Subcutaneous abdominal adipose tissue (tissue), 5 donors: ENCODE measurements around the gene ABCA4.

Experiments
- H3K27ac ChIP-seq: one replicate; pipeline ENCODE4 v1.7.0; 2013; ENCODE audit warnings: low read depth, mild to moderate bottlenecking, inconsistent platforms, low read length, moderate library complexity
- H3K27me3 ChIP-seq, 5 donors: one replicate each; pipeline ENCODE4 v1.7.0; 2013; ENCODE audit warnings: low read length in 5 of 5, inconsistent platforms in 1 of 5; ENCODE audit not compliant: control insufficient read depth in 5 of 5, insufficient read depth in 4 of 5
- H3K36me3 ChIP-seq, 5 donors: one replicate each; pipeline ENCODE4 v1.7.0; 2013; ENCODE audit warnings: low read length in 5 of 5; ENCODE audit not compliant: control insufficient read depth in 5 of 5, insufficient read depth in 5 of 5
- H3K4me1 ChIP-seq, 5 donors: one replicate each; pipeline ENCODE4 v1.7.0; 2013; ENCODE audit warnings: low read length in 5 of 5, mild to moderate bottlenecking in 3 of 5, moderate library complexity in 1 of 5; ENCODE audit not compliant: control insufficient read depth in 5 of 5, insufficient read depth in 5 of 5
- H3K4me3 ChIP-seq, 5 donors: one replicate each; pipeline ENCODE4 v1.7.0; 2013; ENCODE audit warnings: low read length in 5 of 5, low read depth in 1 of 5
- H3K9ac ChIP-seq, 5 donors: one replicate each; pipeline ENCODE4 v1.7.0; 2013; ENCODE audit warnings: low read length in 5 of 5, mild to moderate bottlenecking in 4 of 5, moderate library complexity in 3 of 5
- H3K9me3 ChIP-seq, 5 donors: one replicate each; pipeline ENCODE4 v1.7.0; 2013; ENCODE audit warnings: low read length in 5 of 5; ENCODE audit not compliant: control insufficient read depth in 5 of 5
- donor health status: healthy.
- donor health status: healthy.
- donor health status: healthy.
- donor health status: healthy.
- donor health status: healthy.

ABCA4 gene

DNA sequence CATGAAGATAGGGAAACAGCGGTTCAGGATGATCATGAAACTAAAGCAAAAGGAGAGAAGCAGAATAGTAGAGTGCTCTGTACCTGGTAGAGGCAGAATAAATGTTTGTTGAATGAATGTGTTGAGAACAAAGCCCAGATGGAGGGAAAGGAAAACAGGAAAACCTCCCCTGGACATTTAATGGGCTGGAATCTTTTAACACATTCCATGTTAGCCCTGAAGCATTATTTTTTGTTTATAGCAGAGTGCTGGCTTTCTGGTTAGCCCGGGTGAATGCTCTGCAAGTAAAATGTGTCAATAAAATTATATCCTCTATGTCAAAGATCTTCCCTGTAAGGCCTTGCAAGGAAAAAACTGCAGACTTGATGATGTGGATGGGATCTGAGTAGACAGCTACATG is 60.2 kb downstream of the ABCA4 start:
- H3K27me3 ChIP-seq = no peaks in the 10 kb centered on the region
- no peaks in the 10 kb centered on the region for H3K36me3 ChIP-seq
- H3K4me3 ChIP-seq = no peak overlapping the region
- H3K9ac ChIP-seq = no peak overlapping the region
- H3K4me1 ChIP-seq = peaks cover 11 to 51% (median 35%) of the 10 kb centered on the region in 5 donors
- no peaks in the 10 kb centered on the region for H3K9me3 ChIP-seq
- H3K27ac ChIP-seq = no peak overlapping the region

DNA sequence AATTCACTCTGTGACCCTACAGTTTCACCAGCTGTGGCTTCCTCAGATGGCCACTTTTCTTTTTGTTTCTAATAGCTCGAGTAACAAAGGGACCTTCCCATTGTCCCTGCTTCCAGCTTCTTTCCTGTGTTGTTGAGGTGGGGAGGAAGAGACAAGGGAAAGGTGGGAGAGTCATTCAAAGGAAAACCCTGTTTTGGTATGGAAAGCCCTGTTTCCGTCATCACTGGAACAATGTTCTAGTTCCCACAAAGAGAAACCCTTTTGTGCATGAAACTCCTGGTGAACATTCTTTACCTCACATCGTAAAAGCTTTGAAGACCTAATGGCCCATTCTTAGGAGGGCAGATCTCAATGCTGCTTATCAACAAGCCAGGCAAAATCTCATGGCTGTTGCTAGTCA is 62.2 kb downstream of the ABCA4 start:
- H3K9ac ChIP-seq = no peak overlapping the region
- peaks cover 11 to 39% (median 27%) of the 10 kb centered on the region in 5 donors for H3K4me1 ChIP-seq
- no peaks in the 10 kb centered on the region for H3K36me3 ChIP-seq
- H3K9me3 ChIP-seq = no peaks in the 10 kb centered on the region
- H3K27me3 ChIP-seq = peaks cover 0 to 1% (median 0%) of the 10 kb centered on the region in 5 donors
- no peak overlapping the region for H3K4me3 ChIP-seq
- peak overlapping the region; percentile 47 for H3K27ac ChIP-seq

DNA sequence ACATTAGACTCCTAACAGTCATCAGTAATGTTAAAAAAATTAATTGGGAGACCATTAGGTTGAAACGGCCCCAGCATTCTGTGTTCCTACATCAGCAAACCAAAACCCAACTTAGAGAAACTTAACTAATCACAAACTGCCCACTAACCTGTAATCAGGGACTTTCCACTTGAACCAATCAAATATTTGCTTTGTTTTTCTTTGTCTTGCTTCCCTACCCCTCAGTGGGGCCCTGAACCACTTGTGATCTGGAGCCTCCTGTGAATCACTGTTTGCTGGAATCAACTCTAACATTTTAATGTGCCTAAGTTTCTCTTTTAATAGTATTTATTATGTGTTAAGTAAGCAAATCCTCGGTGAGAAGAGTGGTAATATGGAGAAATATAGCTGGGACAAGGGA is 64.0 kb downstream of the ABCA4 start:
- Histone ChIP-seq H3K27ac (no peak overlapping the region), H3K4me1 (peaks cover 3 to 26% (median 11%) of the 10 kb centered on the region in 5 donors), H3K9me3 (no peaks in the 10 kb centered on the region), H3K4me3 (no peak overlapping the region), H3K36me3 (no peaks in the 10 kb centered on the region), H3K27me3 (peaks cover 0 to 5% (median 0%) of the 10 kb centered on the region in 5 donors), H3K9ac (no peak overlapping the region)

DNA sequence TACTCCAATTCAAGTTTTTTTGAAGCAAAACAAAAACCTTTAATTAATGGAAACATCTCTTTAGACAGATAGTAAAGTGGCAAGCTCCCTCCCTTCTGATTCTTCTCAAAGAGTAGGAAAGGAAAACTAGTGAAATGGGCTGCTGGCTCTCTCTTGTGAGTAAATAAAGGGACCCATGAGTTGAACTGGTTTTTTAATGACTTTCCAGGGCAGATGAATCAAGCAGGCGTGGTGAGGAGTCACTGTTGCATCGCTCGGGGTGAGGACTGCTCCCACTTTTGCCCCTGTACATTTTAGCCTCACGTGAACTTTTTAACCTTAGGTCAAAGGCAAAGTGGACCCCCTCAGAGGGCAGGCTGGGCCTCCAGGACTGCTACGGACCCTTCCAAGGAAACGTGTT is 64.8 kb downstream of the ABCA4 start:
- Histone ChIP-seq H3K9ac (no peak overlapping the region), H3K9me3 (no peaks in the 10 kb centered on the region), H3K36me3 (no peaks in the 10 kb centered on the region), H3K4me1 (peaks cover 0 to 17% (median 3%) of the 10 kb centered on the region in 5 donors), H3K27ac (no peak overlapping the region), H3K27me3 (peaks cover 0 to 5% (median 0%) of the 10 kb centered on the region in 5 donors), H3K4me3 (no peak overlapping the region)

DNA sequence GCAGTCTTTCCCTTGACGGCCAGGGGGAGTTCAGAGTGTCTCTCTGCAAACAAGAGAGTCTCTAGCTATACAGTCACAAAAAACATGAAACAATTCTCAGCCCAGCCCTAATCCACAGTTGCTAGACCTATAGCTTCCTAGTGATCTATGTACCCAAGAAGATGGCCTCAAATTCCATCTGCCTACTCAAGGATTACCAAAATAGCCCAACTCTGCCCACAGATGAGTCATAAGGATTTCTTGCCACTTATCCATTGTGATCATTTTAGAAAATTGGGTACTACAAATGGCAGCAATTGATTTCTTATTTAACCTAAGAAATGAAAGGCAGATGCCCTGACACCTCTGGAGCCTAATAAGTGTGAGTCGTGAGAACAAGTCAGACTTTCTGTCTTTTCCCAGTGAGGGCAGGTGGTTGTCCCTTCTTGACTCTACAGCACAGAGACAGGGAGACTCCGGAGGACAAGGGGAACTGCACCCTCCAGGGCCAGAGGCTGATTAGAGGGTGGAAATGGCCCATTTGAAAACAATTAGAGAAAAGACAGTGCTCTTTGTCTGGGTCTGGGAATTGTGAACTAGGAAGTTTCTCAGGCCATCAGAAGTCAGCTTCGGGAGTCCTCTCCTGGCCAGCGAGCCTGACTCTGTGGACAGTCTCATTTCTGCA is 65.4 kb downstream of the ABCA4 start:
- no peak overlapping the region for H3K27ac ChIP-seq
- H3K36me3 ChIP-seq = no peaks in the 10 kb centered on the region
- H3K4me1 ChIP-seq = peaks cover 0 to 18% (median 0%) of the 10 kb centered on the region in 5 donors
- H3K27me3 ChIP-seq = peaks cover 0 to 5% (median 0%) of the 10 kb centered on the region in 5 donors
- no peak overlapping the region for H3K4me3 ChIP-seq
- H3K9ac ChIP-seq = no peak overlapping the region
- no peaks in the 10 kb centered on the region for H3K9me3 ChIP-seq

DNA sequence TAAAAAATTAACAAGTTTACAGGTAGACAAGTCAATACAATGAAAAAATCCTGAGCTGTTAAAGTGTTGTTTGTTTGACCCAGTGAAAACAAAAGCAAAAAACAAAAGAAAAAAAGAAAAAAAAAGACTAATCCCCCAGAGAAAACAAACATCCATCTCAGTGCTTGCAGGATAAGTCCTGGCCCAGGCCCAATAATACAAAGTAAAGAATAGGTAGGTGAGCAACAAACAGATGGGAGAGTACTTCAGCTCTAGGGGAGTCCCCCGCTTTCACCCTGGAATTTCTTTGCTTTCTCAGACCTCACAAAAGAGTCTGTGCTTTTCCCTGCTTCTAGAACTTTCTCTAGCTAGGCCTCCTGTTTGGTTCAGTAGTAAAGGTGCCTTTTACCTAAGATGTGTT is 70.3 kb downstream of the ABCA4 start:
- no peaks in the 10 kb centered on the region for H3K9me3 ChIP-seq
- H3K4me1 ChIP-seq = peaks cover 13 to 45% (median 28%) of the 10 kb centered on the region in 5 donors
- peaks cover 0 to 5% (median 0%) of the 10 kb centered on the region in 5 donors for H3K27me3 ChIP-seq
- no peak overlapping the region for H3K9ac ChIP-seq
- peak overlapping the region; percentile 90 for H3K27ac ChIP-seq
- no peaks in the 10 kb centered on the region for H3K36me3 ChIP-seq
- no peak overlapping the region for H3K4me3 ChIP-seq

DNA sequence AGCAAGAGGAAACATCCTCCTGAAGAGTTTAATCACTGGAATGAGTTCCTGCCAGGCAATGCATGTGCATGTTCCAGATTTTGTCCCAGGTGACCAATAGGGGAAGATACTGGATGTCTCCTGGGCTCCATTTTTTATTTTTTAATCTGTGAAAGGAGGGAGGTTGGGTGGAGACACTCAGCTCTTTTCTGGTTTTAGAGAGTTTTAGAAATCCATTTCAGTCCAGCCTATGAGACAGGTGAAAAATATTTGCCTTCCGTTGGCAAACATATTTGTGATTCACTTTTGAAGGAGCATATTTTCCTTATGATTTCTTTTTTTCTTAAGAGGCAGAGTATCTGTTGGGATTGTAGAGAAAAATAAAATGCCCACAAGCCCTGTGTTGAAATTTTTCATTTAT is 70.7 kb downstream of the ABCA4 start:
- peaks cover 0 to 5% (median 0%) of the 10 kb centered on the region in 5 donors for H3K27me3 ChIP-seq
- no peaks in the 10 kb centered on the region for H3K9me3 ChIP-seq
- H3K4me3 ChIP-seq = no peak overlapping the region
- peaks cover 15 to 49% (median 32%) of the 10 kb centered on the region in 5 donors for H3K4me1 ChIP-seq
- H3K9ac ChIP-seq = no peak overlapping the region
- peak overlapping the region; percentile 90 for H3K27ac ChIP-seq
- no peaks in the 10 kb centered on the region for H3K36me3 ChIP-seq

DNA sequence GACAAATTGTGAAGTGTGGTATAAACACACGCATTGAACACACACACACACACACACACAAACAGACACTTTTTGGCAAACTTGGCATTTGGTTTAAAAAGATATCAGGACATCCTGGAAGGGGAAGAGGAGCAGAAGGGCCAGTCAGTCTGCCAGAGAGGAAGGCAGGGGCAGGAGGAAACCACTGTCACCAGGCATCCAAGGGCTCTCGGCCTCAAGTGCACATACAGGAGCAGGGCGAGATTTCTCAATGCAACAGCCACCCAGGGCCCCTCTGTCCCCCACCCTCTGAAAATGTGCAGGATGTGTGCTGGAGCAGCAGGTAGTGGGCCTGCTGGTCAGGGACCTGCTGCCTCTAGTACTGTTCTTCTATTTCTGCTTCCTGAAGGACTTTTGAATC is 71.2 kb downstream of the ABCA4 start:
- peak overlapping the region; percentile 90 for H3K27ac ChIP-seq
- H3K9me3 ChIP-seq = no peaks in the 10 kb centered on the region
- no peak overlapping the region for H3K4me3 ChIP-seq
- no peaks in the 10 kb centered on the region for H3K36me3 ChIP-seq
- H3K27me3 ChIP-seq = peaks cover 0 to 5% (median 0%) of the 10 kb centered on the region in 5 donors
- H3K4me1 ChIP-seq = peaks cover 15 to 52% (median 35%) of the 10 kb centered on the region in 5 donors
- H3K9ac ChIP-seq = no peak overlapping the region

DNA sequence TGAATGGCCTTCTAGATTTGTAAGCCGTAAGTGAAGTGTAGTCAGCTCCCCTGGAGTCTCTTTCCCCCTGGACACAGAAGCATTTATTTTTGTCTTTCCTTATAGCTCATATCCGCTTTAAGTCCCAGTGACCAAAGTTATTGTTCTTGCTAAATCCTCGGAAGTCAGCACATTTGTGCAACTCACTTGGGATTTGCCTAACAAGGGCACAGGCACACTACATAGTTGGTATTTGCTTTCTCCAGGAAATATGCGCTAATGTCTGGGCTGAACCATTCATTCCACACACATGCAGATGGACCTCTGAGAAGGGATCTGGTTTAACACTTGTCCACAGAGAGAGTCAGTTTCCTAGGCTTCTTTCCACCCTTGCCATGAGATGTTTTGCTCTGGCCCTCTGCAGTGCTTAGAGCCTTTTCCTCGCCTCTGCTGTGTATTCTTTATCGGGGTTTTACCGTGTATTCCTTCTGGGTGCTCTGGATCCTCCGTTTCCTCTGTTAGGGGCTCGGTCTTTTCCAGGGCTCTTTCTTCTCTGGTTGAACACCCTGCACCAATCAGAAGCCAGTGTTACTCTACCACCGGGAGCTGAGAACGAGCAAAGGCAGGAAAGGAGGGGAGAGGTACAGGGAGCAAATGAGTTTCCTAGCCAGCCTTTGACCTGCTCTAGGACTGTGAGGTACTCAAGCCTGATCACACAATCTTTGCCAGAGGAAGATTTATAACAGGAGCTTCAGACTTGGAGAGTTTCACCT is 72.4 kb downstream of the ABCA4 start:
- peaks cover 0 to 2% (median 0%) of the 10 kb centered on the region in 5 donors for H3K27me3 ChIP-seq
- H3K27ac ChIP-seq = peak overlapping the region; percentile 90
- H3K9ac ChIP-seq = peak overlapping the region in 1 of 5 donors; percentile 48
- no peaks in the 10 kb centered on the region for H3K36me3 ChIP-seq
- no peaks in the 10 kb centered on the region for H3K9me3 ChIP-seq
- no peak overlapping the region for H3K4me3 ChIP-seq
- H3K4me1 ChIP-seq = peaks cover 19 to 59% (median 40%) of the 10 kb centered on the region in 5 donors

DNA sequence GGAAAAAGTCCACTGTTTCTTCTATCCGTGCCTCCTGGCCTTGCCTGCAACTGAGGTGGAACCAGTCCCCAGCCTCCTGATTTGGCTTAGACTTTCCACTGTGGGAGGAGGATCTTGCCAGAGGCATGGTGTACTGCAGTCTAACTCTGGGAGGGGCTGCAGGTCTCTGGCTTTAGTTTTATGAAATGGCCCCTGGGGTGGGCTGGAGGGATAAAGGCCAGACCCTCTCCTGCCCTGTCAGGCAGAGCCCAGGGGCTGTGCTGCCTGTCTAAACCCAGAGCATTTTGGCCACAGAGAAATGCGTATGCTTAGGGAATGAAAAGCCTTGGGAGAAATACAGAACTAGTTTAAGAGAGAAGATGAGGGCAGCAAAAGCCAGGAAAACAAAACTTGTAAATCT is 73.0 kb downstream of the ABCA4 start:
- Histone ChIP-seq H3K27ac (peak overlapping the region; percentile 90), H3K4me1 (peaks cover 21 to 63% (median 43%) of the 10 kb centered on the region in 5 donors)

More for the DNA sequence above, 73.0 kb downstream of the ABCA4 start:
- Histone ChIP-seq H3K27me3 (no peaks in the 10 kb centered on the region), H3K36me3 (no peaks in the 10 kb centered on the region), H3K9ac (peak overlapping the region in 3 of 5 donors; percentile 10 to 44 (median 30)), H3K4me3 (no peak overlapping the region), H3K9me3 (no peaks in the 10 kb centered on the region)
